Stomach (tissue), 9 donors: Measurements from ENCODE around the gene ZSCAN21. TPM values are rescaled to one million over a fixed set of nuclear protein-coding genes. Genes with fewer than 3 reads are reported as not detected.

Experiments
- DNase-seq, 2 donors: peaks; one replicate each; pipeline versions ENCODE4 v3.0.0 to v3.0.0-alpha.2; 2013 to 2019
- H3K27ac ChIP-seq, 5 donors: fragments of 200-600 bp in 4 of 5; sonication (generic) in 4 of 5; one replicate each; pipeline ENCODE4 v1.5.1; 2013 to 2019; ENCODE audit warnings: mild to moderate bottlenecking in 1 of 5, moderate library complexity in 1 of 5
- H3K27me3 ChIP-seq, 3 donors: fragments of 200-600 bp; sonication (generic); one replicate each; pipeline ENCODE4 v1.5.1; 2017 to 2019; ENCODE audit warnings: mixed run types in 1 of 3
- H3K36me3 ChIP-seq, 4 donors: fragments of 200-600 bp; sonication (generic); 1 replicate in 3 of 4; 2 replicates in 1 of 4; pipeline ENCODE4 v1.5.1; 2016 to 2019
- H3K4me1 ChIP-seq, 4 donors: fragments of 200-600 bp; sonication (generic); one replicate each; pipeline ENCODE4 v1.5.1; 2016 to 2019
- H3K4me3 ChIP-seq, 4 donors: fragments of 200-600 bp; sonication (generic) in 3 of 4; one replicate each; pipeline ENCODE4 v1.5.1; 2016 to 2019; ENCODE audit warnings: mild to moderate bottlenecking in 1 of 4
- H3K9me3 ChIP-seq, 4 donors: fragments of 200-600 bp; sonication (generic); one replicate each; pipeline ENCODE4 v1.5.1; 2016 to 2019
- EP300 ChIP-seq: sonication (generic); formaldehyde crosslinking; IDR thresholded peaks from one replicate; pipeline ENCODE4 v1.6.1; 2017; ENCODE audit warnings: antibody characterized with exemption
- POLR2A ChIP-seq, 4 donors: fragments of 450-650 bp; IDR thresholded peaks; one replicate each; pipeline ENCODE4 v1.6.1; 2016; ENCODE audit warnings: antibody characterized with exemption in 4 of 4, control low read depth in 2 of 4, mild to moderate bottlenecking in 1 of 4, moderate library complexity in 1 of 4
- POLR2AphosphoS5 ChIP-seq, 3 donors: sonication (generic); formaldehyde crosslinking; IDR thresholded peaks; one replicate each; pipeline ENCODE4 v1.6.1; 2016; ENCODE audit warnings: antibody characterized with exemption in 3 of 3
- WGBS, 5 donors: extraction: QIAGEN DNeasy Blood & Tissue Kit in 3 of 5; methylation state at CpG; one replicate each; pipeline versions ENCODE4 v1.1.5 to v1.1.7; 2013 to 2018; 5-methylcytosine and 5-hydroxymethylcytosine counted together
- intact Hi-C: fragments of 100-400 bp; cut with DNase I; formaldehyde crosslinking; loops from one replicate; pipeline ENCODE4 v1.15.1; 2023; ENCODE audit warnings: low total_unique reads
- polyA plus RNA-seq, 3 donors: library from polyadenylated mRNA; stranded (reverse); fragments of 200-250 nt; gene quantifications; one replicate each; pipeline ENCODE4 v1.2.3, GENCODE V29; 2013
- total RNA-seq, 5 donors: library from RNA; depleted of rRNA; stranded (reverse); fragments of >200 nt; gene quantifications; one replicate each; pipeline versions ENCODE4 v1.1.0 to v1.2.3, GENCODE V29; 2014 to 2016
- TF ChIP-seq, protein P1 (sequence below), 7 experiments: fragments of 450-650 bp in 4 of 7; fragments of 200-600 bp in 3 of 7; sonication (generic) in 3 of 7; IDR thresholded peaks; one replicate each; pipeline ENCODE4 v1.5.1; 2016 to 2019; ENCODE audit warnings: antibody characterized with exemption in 7 of 7, control low read depth in 2 of 7, mild to moderate bottlenecking in 1 of 7
- donor health status: healthy with polysubstance abuse.
- donor health status: Bipolar disorder and iron deficiency.
- donor health status: healthy.

Gene ZSCAN21
- total and polyA plus RNA-seq, 8 donors = 5.4 to 48.4 (median 8.9) TPM

GRCh38 chr7:100024020-100024619, 25.5 kb upstream of the ZSCAN21 start:
- peaks cover 40 to 83% (median 79%) of the 10 kb centered on the region in 4 donors for H3K36me3 ChIP-seq
- intact Hi-C loops = no loop called here
- TF ChIP-seq POLR2AphosphoS5 (IDR thresholded peaks at IDR 0.05) (no peak), EP300 (no peak), POLR2A (IDR thresholded peaks at IDR 0.05) (no peak)
- TF ChIP-seq, protein P1, sequence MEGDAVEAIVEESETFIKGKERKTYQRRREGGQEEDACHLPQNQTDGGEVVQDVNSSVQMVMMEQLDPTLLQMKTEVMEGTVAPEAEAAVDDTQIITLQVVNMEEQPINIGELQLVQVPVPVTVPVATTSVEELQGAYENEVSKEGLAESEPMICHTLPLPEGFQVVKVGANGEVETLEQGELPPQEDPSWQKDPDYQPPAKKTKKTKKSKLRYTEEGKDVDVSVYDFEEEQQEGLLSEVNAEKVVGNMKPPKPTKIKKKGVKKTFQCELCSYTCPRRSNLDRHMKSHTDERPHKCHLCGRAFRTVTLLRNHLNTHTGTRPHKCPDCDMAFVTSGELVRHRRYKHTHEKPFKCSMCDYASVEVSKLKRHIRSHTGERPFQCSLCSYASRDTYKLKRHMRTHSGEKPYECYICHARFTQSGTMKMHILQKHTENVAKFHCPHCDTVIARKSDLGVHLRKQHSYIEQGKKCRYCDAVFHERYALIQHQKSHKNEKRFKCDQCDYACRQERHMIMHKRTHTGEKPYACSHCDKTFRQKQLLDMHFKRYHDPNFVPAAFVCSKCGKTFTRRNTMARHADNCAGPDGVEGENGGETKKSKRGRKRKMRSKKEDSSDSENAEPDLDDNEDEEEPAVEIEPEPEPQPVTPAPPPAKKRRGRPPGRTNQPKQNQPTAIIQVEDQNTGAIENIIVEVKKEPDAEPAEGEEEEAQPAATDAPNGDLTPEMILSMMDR (IDR thresholded peaks at IDR 0.05) = no peak
- H3K27ac ChIP-seq = peak overlapping the region; percentile 15 to 100 (median 76)
- no peaks in the 10 kb centered on the region for H3K27me3 ChIP-seq
- 54 to 71% (median 69%) methylated on average over 12 of the region's 12 CpGs for WGBS, 5 donors
- peaks cover 39 to 62% (median 47%) of the 10 kb centered on the region in 4 donors for H3K4me1 ChIP-seq
- H3K4me3 ChIP-seq = peak overlapping the region in 1 of 4 donors; percentile 9
- no peaks in the 10 kb centered on the region for H3K9me3 ChIP-seq
- DNase-seq = no peak

DNA sequence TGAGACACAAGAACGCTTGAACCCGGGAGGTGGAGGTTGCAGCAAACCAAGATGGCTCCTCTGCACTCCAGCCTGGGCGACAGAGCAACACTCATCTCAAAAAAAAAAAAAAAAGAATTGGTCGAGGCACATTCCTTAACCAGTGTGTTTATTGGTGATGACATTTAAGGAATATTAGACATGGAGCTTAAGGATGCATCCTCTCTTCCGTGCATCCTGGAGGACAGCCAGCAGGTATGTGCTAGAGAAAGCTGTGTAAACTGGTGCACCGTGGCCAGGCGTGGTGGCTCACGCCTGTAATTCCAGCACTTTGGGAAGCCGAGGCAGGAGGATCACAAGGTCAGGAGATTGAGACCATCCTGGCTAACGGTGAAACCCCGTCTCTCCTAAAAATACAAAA, 22.4 kb upstream of the ZSCAN21 start:
- Histone ChIP-seq H3K36me3 (peaks cover 66 to 100% (median 98%) of the 10 kb centered on the region in 4 donors), H3K9me3 (no peaks in the 10 kb centered on the region)
- no peak for DNase-seq

DNA sequence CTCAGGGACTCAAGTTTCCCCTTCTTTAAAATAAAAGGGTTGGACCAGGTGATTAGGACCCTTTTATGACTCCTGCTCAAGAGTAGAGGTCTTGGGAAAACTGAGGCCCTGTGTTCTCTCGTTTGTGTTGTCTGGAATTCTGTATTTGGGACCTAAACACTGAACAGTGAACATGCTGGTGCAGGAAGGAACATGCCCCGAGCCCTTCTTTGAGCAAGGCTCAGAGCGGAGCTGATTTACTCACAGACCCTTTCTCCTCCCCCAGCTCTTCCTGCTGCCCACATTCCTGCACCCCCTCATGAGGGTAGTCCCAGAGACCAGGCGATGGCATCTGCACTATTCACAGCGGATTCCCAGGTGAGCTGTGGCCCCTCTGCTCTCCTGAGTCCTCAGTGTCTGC, 20.0 kb upstream of the ZSCAN21 start:
- Histone ChIP-seq H3K36me3 (peaks cover 68 to 100% (median 99%) of the 10 kb centered on the region in 4 donors), H3K4me3 (no peak overlapping the region), H3K4me1 (peaks cover 0 to 11% (median 0%) of the 10 kb centered on the region in 4 donors), H3K27me3 (no peaks in the 10 kb centered on the region), H3K27ac (no peak overlapping the region), H3K9me3 (no peaks in the 10 kb centered on the region)
- WGBS, 5 donors = 82 to 90% (median 89%) methylated on average over 5 of the region's 5 CpGs
- no peak for TF ChIP-seq POLR2A (IDR thresholded peaks at IDR 0.05)
- TF ChIP-seq POLR2AphosphoS5 (IDR thresholded peaks at IDR 0.05) = no peak
- TF ChIP-seq EP300 = no peak
- TF ChIP-seq, protein P1 (IDR thresholded peaks at IDR 0.05) = no peak
- no peak for DNase-seq
- intact Hi-C loops = no loop called here

More for the DNA sequence above, 22.4 kb upstream of the ZSCAN21 start:
- Histone ChIP-seq H3K27ac (no peak overlapping the region), H3K4me1 (peaks cover 18 to 31% (median 20%) of the 10 kb centered on the region in 4 donors), H3K4me3 (no peak overlapping the region), H3K27me3 (no peaks in the 10 kb centered on the region)
- WGBS, 5 donors = 82 to 92% (median 85%) methylated on average over 11 of the region's 11 CpGs
- TF ChIP-seq, protein P1 (IDR thresholded peaks at IDR 0.05) = no peak
- TF ChIP-seq POLR2AphosphoS5 (IDR thresholded peaks at IDR 0.05) (no peak), EP300 (no peak), POLR2A (IDR thresholded peaks at IDR 0.05) (no peak)
- intact Hi-C loops = no loop called here

- H3K36me3 ChIP-seq = peaks cover 58 to 90% (median 86%) of the 10 kb centered on the region in 4 donors
- H3K27me3 ChIP-seq = no peaks in the 10 kb centered on the region
- intact Hi-C loops = no loop called here
- no peaks in the 10 kb centered on the region for H3K9me3 ChIP-seq
- no peak for TF ChIP-seq POLR2A (IDR thresholded peaks at IDR 0.05)
- TF ChIP-seq, protein P1 (IDR thresholded peaks at IDR 0.05) = no peak
- TF ChIP-seq EP300 = no peak
- TF ChIP-seq POLR2AphosphoS5 (IDR thresholded peaks at IDR 0.05) = no peak
- WGBS, 5 donors = 84 to 95% (median 90%) methylated on average over 6 of the region's 6 CpGs
- no peak for DNase-seq
- H3K27ac ChIP-seq = no peak overlapping the region
- no peak overlapping the region for H3K4me3 ChIP-seq
- peaks cover 20 to 35% (median 25%) of the 10 kb centered on the region in 4 donors for H3K4me1 ChIP-seq
Observed at GRCh38 chr7:100033526-100033925, 16.0 kb upstream of the ZSCAN21 start.
